H9 (cell line): ENCODE data around the gene ZC3H10. TPM values are rescaled to one million over a fixed set of nuclear protein-coding genes. Genes with fewer than 3 reads are reported as not detected.

Experiments used
- DNase-seq: peaks from one replicate; pipeline ENCODE4 v3.0.0-alpha.2; 2017
- H2AFZ ChIP-seq: one replicate; pipeline ENCODE4 v1.6.1; 2013; ENCODE audit warnings: mild to moderate bottlenecking, low read length, control low read depth, moderate library complexity
- H2AK5ac ChIP-seq: 2 replicates; pipeline ENCODE4 v1.6.1; 2013; ENCODE audit warnings: low read length, control low read depth, mixed read lengths; ENCODE audit not compliant: insufficient read length
- H2BK120ac ChIP-seq: one replicate; pipeline ENCODE4 v1.6.1; 2013; ENCODE audit warnings: low read depth, mild to moderate bottlenecking, low read length, control low read depth, inconsistent platforms; ENCODE audit not compliant: poor library complexity, severe bottlenecking
- H2BK12ac ChIP-seq: 2 replicates; pipeline ENCODE4 v1.6.1; 2013; ENCODE audit warnings: low read length, control low read depth, mixed read lengths, low read depth; ENCODE audit not compliant: insufficient read length
- H2BK15ac ChIP-seq: 2 replicates; pipeline ENCODE4 v1.6.1; 2013; ENCODE audit warnings: low read depth, low read length, control low read depth
- H2BK20ac ChIP-seq: one replicate; pipeline ENCODE4 v1.6.1; 2013; ENCODE audit warnings: low read depth, mild to moderate bottlenecking, low read length, control low read depth, inconsistent platforms; ENCODE audit not compliant: poor library complexity, severe bottlenecking
- H2BK5ac ChIP-seq: 2 replicates; pipeline ENCODE4 v1.6.1; 2013; ENCODE audit warnings: low read length, control low read depth, mixed read lengths; ENCODE audit not compliant: insufficient read length
- H3K14ac ChIP-seq: 2 replicates; pipeline ENCODE4 v1.6.1; 2013; ENCODE audit warnings: low read length, control low read depth; ENCODE audit not compliant: insufficient read depth
- H3K18ac ChIP-seq: 2 replicates; pipeline ENCODE4 v1.6.1; 2013; ENCODE audit warnings: low read depth, mild to moderate bottlenecking, mixed read lengths, low read length, control low read depth; ENCODE audit not compliant: insufficient read length
- H3K23ac ChIP-seq: 2 replicates; pipeline ENCODE4 v1.6.1; 2013; ENCODE audit warnings: low read length, control low read depth, mixed read lengths, low read depth; ENCODE audit not compliant: insufficient read length
- H3K23me2 ChIP-seq: 2 replicates; pipeline ENCODE4 v1.6.1; 2013; ENCODE audit warnings: low read depth, mild to moderate bottlenecking, mixed read lengths, low read length, control low read depth; ENCODE audit not compliant: insufficient read length, poor library complexity, severe bottlenecking
- H3K27ac ChIP-seq: 2 replicates; pipeline ENCODE4 v1.5.1; 2013; ENCODE audit warnings: low read length, control low read depth, mixed read lengths, low read depth; ENCODE audit not compliant: insufficient read length
- H3K27me3 ChIP-seq: 2 replicates; pipeline ENCODE4 v1.6.1; 2013; ENCODE audit warnings: low read length, control low read depth, inconsistent platforms; ENCODE audit not compliant: insufficient read depth
- H3K4ac ChIP-seq: 2 replicates; pipeline ENCODE4 v1.6.1; 2013; ENCODE audit warnings: low read depth, mild to moderate bottlenecking, control low read depth, inconsistent platforms, low read length, moderate library complexity
- H3K4me1 ChIP-seq: 2 replicates; pipeline ENCODE4 v1.6.1; 2013; ENCODE audit warnings: low read length, control low read depth, inconsistent platforms; ENCODE audit not compliant: insufficient read depth
- H3K4me2 ChIP-seq: 2 replicates; pipeline ENCODE4 v1.6.1; 2013; ENCODE audit warnings: low read length, control low read depth, mixed read lengths; ENCODE audit not compliant: insufficient read length, insufficient read depth
- H3K56ac ChIP-seq: 2 replicates; pipeline ENCODE4 v1.6.1; 2013; ENCODE audit warnings: low read depth, mild to moderate bottlenecking, mixed read lengths, low read length, control low read depth; ENCODE audit not compliant: insufficient read length
- H3K79me1 ChIP-seq: 2 replicates; pipeline ENCODE4 v1.6.1; 2013; ENCODE audit warnings: low read depth, mild to moderate bottlenecking, moderate library complexity, low read length, control low read depth, inconsistent platforms; ENCODE audit not compliant: insufficient read depth, poor library complexity, severe bottlenecking
- H3K79me2 ChIP-seq: 2 replicates; pipeline ENCODE4 v1.6.1; 2013; ENCODE audit warnings: low read length, control low read depth, inconsistent platforms; ENCODE audit not compliant: insufficient read depth
- H3K9ac ChIP-seq: 2 replicates; pipeline ENCODE4 v1.6.1; 2013; ENCODE audit warnings: low read length, control low read depth, mixed read lengths; ENCODE audit not compliant: insufficient read length; ENCODE audit errors: extremely low read depth
- H3K9me3 ChIP-seq: one replicate; pipeline ENCODE4 v1.6.1; 2013; ENCODE audit warnings: low read depth, low read length, inconsistent platforms; ENCODE audit not compliant: control insufficient read depth
- H3T11ph ChIP-seq: one replicate; pipeline ENCODE4 v1.6.1; 2013; ENCODE audit warnings: mild to moderate bottlenecking, low read length, control low read depth, inconsistent platforms
- H4K20me1 ChIP-seq: one replicate; pipeline ENCODE4 v1.6.1; 2013; ENCODE audit not compliant: control insufficient read depth, insufficient read length, insufficient read depth
- H4K5ac ChIP-seq: 2 replicates; pipeline ENCODE4 v1.6.1; 2013; ENCODE audit warnings: low read depth, mild to moderate bottlenecking, mixed read lengths, low read length, control low read depth; ENCODE audit not compliant: insufficient read length
- H4K8ac ChIP-seq: replicated peaks from 2 replicates; pipeline ENCODE4 v1.6.1; 2013; ENCODE audit warnings: low read length, control low read depth, mixed read lengths, low read depth; ENCODE audit not compliant: insufficient read length
- H4K91ac ChIP-seq: 2 replicates; pipeline ENCODE4 v1.6.1; 2013; ENCODE audit warnings: low read depth, mild to moderate bottlenecking, moderate library complexity, mixed read lengths, low read length, control low read depth; ENCODE audit not compliant: insufficient read length
- H3K27ac Mint-ChIP-seq, 3 experiments: 2 replicates in 2 of 3; 3 replicates in 1 of 3; pipeline ENCODE4 v1.8.0; 2020 to 2021; ENCODE audit warnings: mixed read lengths in 3 of 3, mild to moderate bottlenecking in 1 of 3, moderate library complexity in 1 of 3
- H3K27me3 Mint-ChIP-seq: 2 replicates; pipeline ENCODE4 v1.8.0; 2021; ENCODE audit warnings: low read depth, mild to moderate bottlenecking, moderate library complexity, mixed read lengths
- H3K36me3 Mint-ChIP-seq, 3 experiments: 2 replicates in 2 of 3; 3 replicates in 1 of 3; pipeline ENCODE4 v1.8.0; 2020 to 2021; ENCODE audit warnings: low read depth in 3 of 3, mixed read lengths in 3 of 3; ENCODE audit not compliant: insufficient read depth in 1 of 3
- H3K4me1 Mint-ChIP-seq, 2 experiments: 2 replicates each; pipeline ENCODE4 v1.8.0; 2020; ENCODE audit warnings: mixed read lengths in 2 of 2
- H3K4me3 Mint-ChIP-seq, 2 experiments: 2 replicates in 1 of 2; 3 replicates in 1 of 2; pipeline ENCODE4 v1.8.0; 2020 to 2021; ENCODE audit warnings: mild to moderate bottlenecking in 2 of 2, mixed read lengths in 2 of 2, moderate library complexity in 1 of 2
- H3K9me3 Mint-ChIP-seq, 2 experiments: 2 replicates in 1 of 2; 3 replicates in 1 of 2; pipeline ENCODE4 v1.8.0; 2020; ENCODE audit warnings: mild to moderate bottlenecking in 2 of 2, mixed read lengths in 2 of 2, moderate library complexity in 1 of 2
- CTCF ChIP-seq: fragments of 200-600 bp; sonication (generic); conservative IDR thresholded peaks from 3 replicates; pipeline ENCODE4 v1.8.0; 2021; ENCODE audit warnings: antibody characterized with exemption, mild to moderate bottlenecking
- WGBS: extraction: QIAGEN DNeasy Blood & Tissue Kit; methylation state at CpG from one replicate; pipeline ENCODE4 v1.1.7; 2013; ENCODE audit warnings: missing lambda C conversion rate, low lambda C conversion rate, mixed read lengths; ENCODE audit not compliant: insufficient read length; ENCODE audit errors: extremely low coverage; 5-methylcytosine and 5-hydroxymethylcytosine counted together
- total RNA-seq: library from RNA; stranded (reverse); gene quantifications from 2 replicates; pipeline ENCODE4 v1.2.1, GENCODE V29; 2021

The ZC3H10 gene
- total RNA-seq, 1 experiment from 2014 or later = 9.4 TPM

GRCh38 chr12:56145217-56145616 is 27.2 kb downstream of the ZC3H10 start:
- no peak overlapping the region for H2BK15ac ChIP-seq
- H4K91ac ChIP-seq = no peak overlapping the region
- TF ChIP-seq CTCF = no peak
- no peak overlapping the region for H3T11ph ChIP-seq
- H3K79me2 ChIP-seq = no peaks in the 10 kb centered on the region
- H3K9me3 Mint-ChIP-seq = no peaks in the 10 kb centered on the region; a peak in 2 of 5 replicates
- no peak overlapping the region for H3K56ac ChIP-seq
- H3K14ac ChIP-seq = no peak overlapping the region
- H2BK12ac ChIP-seq = no peak overlapping the region
- H3K4me2 ChIP-seq = no peak overlapping the region
- no peak overlapping the region for H4K8ac ChIP-seq
- no peak overlapping the region for H3K23ac ChIP-seq
- H2AK5ac ChIP-seq = no peak overlapping the region
- no peaks in the 10 kb centered on the region for H4K20me1 ChIP-seq
- peaks cover 27 to 56% (median 56%) of the 10 kb centered on the region in 3 experiments for H3K36me3 Mint-ChIP-seq
- H3K18ac ChIP-seq = no peak overlapping the region
- no peaks in the 10 kb centered on the region for H3K23me2 ChIP-seq
- H3K4me1 Mint-ChIP-seq = no peaks in the 10 kb centered on the region
- H3K4me1 ChIP-seq = no peaks in the 10 kb centered on the region
- WGBS = no CpG with 5 or more reads among the region's 3 CpGs
- no peak overlapping the region for H3K9ac ChIP-seq
- no peaks in the 10 kb centered on the region for H3K27me3 Mint-ChIP-seq
- H3K27ac ChIP-seq = no peak overlapping the region
- H3K9me3 ChIP-seq = no peaks in the 10 kb centered on the region
- H3K27me3 ChIP-seq = no peaks in the 10 kb centered on the region
- no peak overlapping the region for H3K4me3 Mint-ChIP-seq
- no peak overlapping the region for H2BK120ac ChIP-seq
- no peaks in the 10 kb centered on the region for H3K79me1 ChIP-seq
- no peak overlapping the region for H4K5ac ChIP-seq
- H3K4ac ChIP-seq = no peak overlapping the region
- no peak overlapping the region for H2AFZ ChIP-seq
- no peak overlapping the region for H3K27ac Mint-ChIP-seq
- no peak for DNase-seq
- no peak overlapping the region for H2BK5ac ChIP-seq
- no peak overlapping the region for H2BK20ac ChIP-seq
